Colonic mucosa (tissue), 4 donors: ENCODE data around the gene GPAT3. TPM values are rescaled to one million over a fixed set of nuclear protein-coding genes. Genes with fewer than 3 reads are reported as not detected.

ENCODE experiments used
- DNase-seq: peaks from one replicate; pipeline ENCODE4 v3.0.0-alpha.2; 2020
- H3K27ac ChIP-seq: fragments of 200-600 bp; one replicate; pipeline ENCODE4 v1.8.0; 2021
- H3K27me3 ChIP-seq: fragments of 200-600 bp; one replicate; pipeline ENCODE4 v1.8.0; 2021
- H3K36me3 ChIP-seq: fragments of 200-600 bp; one replicate; pipeline ENCODE4 v1.8.0; 2021
- H3K4me1 ChIP-seq: fragments of 200-600 bp; one replicate; pipeline ENCODE4 v1.8.0; 2021; ENCODE audit warnings: mild to moderate bottlenecking
- H3K4me3 ChIP-seq: fragments of 200-600 bp; one replicate; pipeline ENCODE4 v1.8.0; 2021
- H3K9ac ChIP-seq, 2 donors: one replicate each; pipeline ENCODE4 v1.7.0; 2013; ENCODE audit warnings: control low read depth in 2 of 2, low read depth in 2 of 2, low read length in 2 of 2
- H3K9me3 ChIP-seq: fragments of 200-600 bp; one replicate; pipeline ENCODE4 v1.8.0; 2021
- intact Hi-C: fragments of 100-400 bp; cut with DNase I; formaldehyde crosslinking; loops from one replicate; pipeline ENCODE4 v1.14.1; 2022
- total RNA-seq, 2 donors: library from RNA; stranded (reverse); fragmentation: NEBNext Ultra II Directional in 1 of 2; extraction: Animal tissue kit (Norgen Biotek cat#: 25700) in 1 of 2; gene quantifications; one replicate each; pipeline ENCODE4 v1.2.1, GENCODE V29; 2021
- TF ChIP-seq, protein P1 (sequence below): fragments of 200-600 bp; IDR thresholded peaks from one replicate; pipeline ENCODE4 v1.8.0; 2022; ENCODE audit warnings: antibody characterized with exemption, mild to moderate bottlenecking
- donor health status: healthy.
- donor health status: DM: no; HTN: no; CAD: no.
- donor health status: DM: no; HTN: no; CAD: no.

The GPAT3 gene
- total RNA-seq, 2 donors from 2014 or later = 23.5 to 24.3 TPM

DNA sequence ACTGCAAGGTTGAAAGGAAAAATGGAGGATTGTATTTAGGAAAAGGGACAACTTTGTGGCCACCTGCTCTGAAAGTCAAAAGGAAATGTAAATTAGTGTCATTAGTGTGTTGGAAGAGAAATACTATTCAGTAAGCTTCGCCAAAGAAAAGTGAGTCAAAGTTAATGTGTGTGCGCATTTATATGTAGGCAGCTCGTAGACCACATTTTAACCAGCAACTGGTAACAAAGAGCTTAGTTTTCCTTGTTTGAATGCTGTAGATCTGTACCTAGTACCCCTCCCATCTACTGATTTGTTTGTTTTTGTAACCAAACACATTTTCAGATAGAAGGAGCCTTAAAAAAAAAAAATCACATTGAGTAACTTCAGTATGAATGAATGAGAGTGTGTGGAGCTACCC lies 69.3 kb downstream of the GPAT3 start:
- no peak for DNase-seq
- no peak overlapping the region for H3K27ac ChIP-seq
- intact Hi-C loops = no loop called here

DNA sequence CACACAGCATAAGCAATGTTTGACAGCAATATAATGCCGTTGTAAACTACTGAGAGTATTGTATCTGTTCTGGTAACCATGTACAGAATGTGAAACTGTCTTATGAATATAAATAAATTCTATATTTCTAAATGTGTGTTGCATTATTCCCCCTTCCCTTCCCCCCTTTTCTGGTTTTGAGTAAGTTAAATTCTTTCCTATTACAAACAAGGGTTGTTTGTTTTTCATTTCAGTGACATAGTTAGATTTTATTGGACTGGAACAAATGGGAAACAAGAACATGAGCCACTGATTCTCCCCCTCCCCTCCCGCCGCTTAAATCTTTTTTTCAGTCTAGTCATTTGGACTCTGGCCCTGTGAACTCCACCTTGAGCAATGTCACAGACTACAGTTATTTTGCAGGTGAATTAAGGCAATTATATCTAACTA lies 69.8 kb downstream of the GPAT3 start:
- peak; percentile 43 for DNase-seq
- Histone ChIP-seq H3K9ac (no peak overlapping the region), H3K27me3 (no peaks in the 10 kb centered on the region), H3K9me3 (no peaks in the 10 kb centered on the region), H3K4me1 (peaks cover 10% of the 10 kb centered on the region), H3K4me3 (no peak overlapping the region), H3K27ac (no peak overlapping the region), H3K36me3 (no peaks in the 10 kb centered on the region)
- intact Hi-C loops = no loop called here
- TF ChIP-seq, protein P1, sequence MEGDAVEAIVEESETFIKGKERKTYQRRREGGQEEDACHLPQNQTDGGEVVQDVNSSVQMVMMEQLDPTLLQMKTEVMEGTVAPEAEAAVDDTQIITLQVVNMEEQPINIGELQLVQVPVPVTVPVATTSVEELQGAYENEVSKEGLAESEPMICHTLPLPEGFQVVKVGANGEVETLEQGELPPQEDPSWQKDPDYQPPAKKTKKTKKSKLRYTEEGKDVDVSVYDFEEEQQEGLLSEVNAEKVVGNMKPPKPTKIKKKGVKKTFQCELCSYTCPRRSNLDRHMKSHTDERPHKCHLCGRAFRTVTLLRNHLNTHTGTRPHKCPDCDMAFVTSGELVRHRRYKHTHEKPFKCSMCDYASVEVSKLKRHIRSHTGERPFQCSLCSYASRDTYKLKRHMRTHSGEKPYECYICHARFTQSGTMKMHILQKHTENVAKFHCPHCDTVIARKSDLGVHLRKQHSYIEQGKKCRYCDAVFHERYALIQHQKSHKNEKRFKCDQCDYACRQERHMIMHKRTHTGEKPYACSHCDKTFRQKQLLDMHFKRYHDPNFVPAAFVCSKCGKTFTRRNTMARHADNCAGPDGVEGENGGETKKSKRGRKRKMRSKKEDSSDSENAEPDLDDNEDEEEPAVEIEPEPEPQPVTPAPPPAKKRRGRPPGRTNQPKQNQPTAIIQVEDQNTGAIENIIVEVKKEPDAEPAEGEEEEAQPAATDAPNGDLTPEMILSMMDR = no peak

More for the DNA sequence above, 69.3 kb downstream of the GPAT3 start:
- H3K9me3 ChIP-seq = no peaks in the 10 kb centered on the region
- no peaks in the 10 kb centered on the region for H3K36me3 ChIP-seq
- peaks cover 10% of the 10 kb centered on the region for H3K4me1 ChIP-seq
- no peaks in the 10 kb centered on the region for H3K27me3 ChIP-seq
- TF ChIP-seq, protein P1 = no peak
- no peak overlapping the region for H3K9ac ChIP-seq
- H3K4me3 ChIP-seq = no peak overlapping the region

DNA sequence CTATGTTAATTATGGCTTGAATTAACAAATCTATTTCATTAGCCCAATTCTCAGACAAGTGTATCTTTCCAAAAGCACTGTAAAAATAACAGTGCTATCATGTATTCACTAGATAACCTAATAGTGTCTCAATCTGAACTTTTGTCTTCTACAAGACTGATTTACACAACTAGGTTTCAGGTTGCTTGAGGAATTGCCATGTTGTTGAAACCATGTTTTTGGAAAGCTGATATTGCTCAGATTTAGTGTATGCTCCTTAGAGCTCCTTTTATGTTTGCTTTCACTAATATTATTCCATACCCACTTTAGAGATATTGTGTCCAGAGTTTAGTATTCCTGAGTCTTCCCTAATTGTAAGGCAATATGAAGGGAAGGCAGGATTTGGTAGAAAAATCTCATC lies 70.6 kb downstream of the GPAT3 start:
- Histone ChIP-seq H3K4me3 (no peak overlapping the region), H3K9me3 (no peaks in the 10 kb centered on the region), H3K27me3 (no peaks in the 10 kb centered on the region), H3K27ac (no peak overlapping the region), H3K36me3 (no peaks in the 10 kb centered on the region), H3K9ac (no peak overlapping the region), H3K4me1 (peaks cover 10% of the 10 kb centered on the region)
- TF ChIP-seq, protein P1 = no peak
- DNase-seq = no peak
- intact Hi-C loops = no loop called here

DNA sequence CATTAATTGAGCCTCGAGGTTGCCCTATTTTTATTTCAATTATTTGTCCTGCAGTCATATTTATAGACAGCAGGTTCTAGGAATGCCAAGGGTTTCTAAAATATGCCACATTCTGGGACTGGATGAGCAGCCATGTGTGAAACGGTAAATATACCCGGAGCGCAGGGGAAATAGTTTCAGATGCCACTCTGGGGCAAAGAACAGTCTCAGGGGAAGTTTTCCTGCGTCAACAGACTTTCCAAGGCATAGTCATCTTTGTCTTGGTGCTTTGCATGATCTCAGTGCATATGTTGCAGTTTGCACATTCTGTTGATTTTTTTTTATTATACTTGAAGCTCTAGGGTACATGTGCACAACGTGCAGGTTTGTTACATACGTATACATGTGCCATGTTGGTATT lies 71.0 kb downstream of the GPAT3 start:
- Histone ChIP-seq H3K27ac (no peak overlapping the region), H3K9ac (no peak overlapping the region), H3K27me3 (no peaks in the 10 kb centered on the region), H3K36me3 (no peaks in the 10 kb centered on the region), H3K4me3 (no peak overlapping the region), H3K4me1 (peaks cover 10% of the 10 kb centered on the region), H3K9me3 (no peaks in the 10 kb centered on the region)
- DNase-seq = no peak
- TF ChIP-seq, protein P1 = no peak
- intact Hi-C loops = no loop called here

DNA sequence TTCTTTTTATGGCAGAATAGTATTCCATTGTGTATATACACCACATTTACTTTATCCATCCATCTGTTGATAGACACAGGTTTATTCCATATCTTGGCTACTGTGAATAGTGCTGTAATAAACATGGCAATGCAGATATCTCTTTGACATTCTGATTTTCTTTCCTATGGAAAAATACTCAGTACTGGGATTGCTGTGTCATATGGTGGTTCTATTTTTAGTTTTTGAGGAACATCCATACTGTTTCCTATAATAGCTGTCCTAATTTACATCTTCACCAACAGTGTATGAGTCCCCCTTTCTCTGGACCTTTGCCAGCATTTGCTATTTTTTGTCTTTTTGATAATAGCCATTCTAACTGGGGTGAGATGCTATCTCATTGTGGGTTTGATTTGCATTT lies 73.5 kb downstream of the GPAT3 start:
- TF ChIP-seq, protein P1 = no peak
- H3K9me3 ChIP-seq = no peaks in the 10 kb centered on the region
- intact Hi-C loops = no loop called here
- DNase-seq = no peak
- no peak overlapping the region for H3K27ac ChIP-seq
- H3K27me3 ChIP-seq = no peaks in the 10 kb centered on the region
- no peak overlapping the region for H3K4me3 ChIP-seq
- peaks cover 6% of the 10 kb centered on the region for H3K4me1 ChIP-seq
- no peaks in the 10 kb centered on the region for H3K36me3 ChIP-seq
- H3K9ac ChIP-seq = no peak overlapping the region

DNA sequence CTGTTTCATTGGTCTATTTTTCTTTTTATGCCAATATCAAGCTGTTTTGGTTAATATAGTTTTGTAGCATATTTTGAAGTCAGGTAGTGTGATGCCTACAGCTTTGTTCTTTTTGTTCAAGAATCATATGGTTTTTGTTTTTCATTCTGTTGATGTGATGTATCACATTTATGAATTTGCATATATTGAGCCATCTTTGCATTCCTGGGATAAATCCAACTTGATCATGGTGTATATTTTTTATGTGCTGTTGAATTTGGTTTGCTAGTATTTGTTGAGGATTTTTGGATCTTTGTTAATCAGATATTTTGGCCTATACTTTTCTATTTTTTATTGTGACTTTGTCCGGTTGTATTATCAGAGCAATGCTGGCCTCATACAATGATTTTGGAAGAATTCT lies 74.8 kb downstream of the GPAT3 start:
- no peak for DNase-seq
- Histone ChIP-seq H3K27me3 (no peaks in the 10 kb centered on the region), H3K4me3 (no peak overlapping the region), H3K4me1 (peaks cover 6% of the 10 kb centered on the region), H3K27ac (no peak overlapping the region), H3K36me3 (no peaks in the 10 kb centered on the region), H3K9ac (no peak overlapping the region), H3K9me3 (no peaks in the 10 kb centered on the region)
- TF ChIP-seq, protein P1 = no peak
- intact Hi-C loops = no loop called here
